Measurements from ENCODE around the gene LMNB1. TPM values are rescaled to one million over a fixed set of nuclear protein-coding genes. Genes with fewer than 3 reads are reported as not detected.

The LMNB1 gene
- total RNA-seq, 1 experiment from 2014 or later, result 220 TPM

DNA sequence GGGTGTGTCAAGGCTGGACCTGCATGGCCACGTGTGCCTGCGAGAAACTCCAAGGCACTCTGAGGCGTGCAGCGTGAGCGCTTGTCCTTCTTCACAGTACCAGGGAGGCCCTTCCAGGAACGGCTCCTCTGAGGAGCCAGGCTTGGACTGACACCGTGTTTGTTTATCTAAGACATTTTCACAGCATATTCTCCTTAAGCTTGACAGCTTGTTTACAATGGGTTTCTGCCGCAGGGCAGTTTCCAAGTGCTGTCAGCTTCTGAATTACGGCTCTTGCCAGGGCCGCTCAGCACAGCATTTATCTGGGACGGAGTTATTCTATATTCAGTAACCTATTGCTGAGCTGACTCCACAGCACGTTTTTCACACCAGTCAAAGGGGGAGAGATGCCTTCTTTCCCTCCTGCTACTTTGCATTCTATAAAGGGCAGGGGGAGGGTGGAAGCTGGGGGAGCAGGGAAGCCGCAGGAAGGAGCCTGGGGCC, 98.4 kb downstream of the LMNB1 start:
- Mint-ChIP-seq H3K27ac (peak overlapping the region; percentile 60), H3K4me3 (no peak overlapping the region), H3K27me3 (ENCODE audit: low read depth) (no peaks in the 10 kb centered on the region; the same call in 1 of the 2 replicates), H3K36me3 (peaks cover 3% of the 10 kb centered on the region; the same call in 1 of the 2 replicates), H3K9me3 (no peaks in the 10 kb centered on the region), H3K4me1 (peaks cover 38% of the 10 kb centered on the region)
- ChIA-PET POLR2A (interaction anchor here (0.6 kb wide), 1 partner anchor 62 kb away, joined by 6 read pairs; no protein-coding TSS in a partner anchor), CTCF (no interaction called here)
- TF ChIP-seq, protein P1, sequence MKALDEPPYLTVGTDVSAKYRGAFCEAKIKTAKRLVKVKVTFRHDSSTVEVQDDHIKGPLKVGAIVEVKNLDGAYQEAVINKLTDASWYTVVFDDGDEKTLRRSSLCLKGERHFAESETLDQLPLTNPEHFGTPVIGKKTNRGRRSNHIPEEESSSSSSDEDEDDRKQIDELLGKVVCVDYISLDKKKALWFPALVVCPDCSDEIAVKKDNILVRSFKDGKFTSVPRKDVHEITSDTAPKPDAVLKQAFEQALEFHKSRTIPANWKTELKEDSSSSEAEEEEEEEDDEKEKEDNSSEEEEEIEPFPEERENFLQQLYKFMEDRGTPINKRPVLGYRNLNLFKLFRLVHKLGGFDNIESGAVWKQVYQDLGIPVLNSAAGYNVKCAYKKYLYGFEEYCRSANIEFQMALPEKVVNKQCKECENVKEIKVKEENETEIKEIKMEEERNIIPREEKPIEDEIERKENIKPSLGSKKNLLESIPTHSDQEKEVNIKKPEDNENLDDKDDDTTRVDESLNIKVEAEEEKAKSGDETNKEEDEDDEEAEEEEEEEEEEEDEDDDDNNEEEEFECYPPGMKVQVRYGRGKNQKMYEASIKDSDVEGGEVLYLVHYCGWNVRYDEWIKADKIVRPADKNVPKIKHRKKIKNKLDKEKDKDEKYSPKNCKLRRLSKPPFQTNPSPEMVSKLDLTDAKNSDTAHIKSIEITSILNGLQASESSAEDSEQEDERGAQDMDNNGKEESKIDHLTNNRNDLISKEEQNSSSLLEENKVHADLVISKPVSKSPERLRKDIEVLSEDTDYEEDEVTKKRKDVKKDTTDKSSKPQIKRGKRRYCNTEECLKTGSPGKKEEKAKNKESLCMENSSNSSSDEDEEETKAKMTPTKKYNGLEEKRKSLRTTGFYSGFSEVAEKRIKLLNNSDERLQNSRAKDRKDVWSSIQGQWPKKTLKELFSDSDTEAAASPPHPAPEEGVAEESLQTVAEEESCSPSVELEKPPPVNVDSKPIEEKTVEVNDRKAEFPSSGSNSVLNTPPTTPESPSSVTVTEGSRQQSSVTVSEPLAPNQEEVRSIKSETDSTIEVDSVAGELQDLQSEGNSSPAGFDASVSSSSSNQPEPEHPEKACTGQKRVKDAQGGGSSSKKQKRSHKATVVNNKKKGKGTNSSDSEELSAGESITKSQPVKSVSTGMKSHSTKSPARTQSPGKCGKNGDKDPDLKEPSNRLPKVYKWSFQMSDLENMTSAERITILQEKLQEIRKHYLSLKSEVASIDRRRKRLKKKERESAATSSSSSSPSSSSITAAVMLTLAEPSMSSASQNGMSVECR (CRISPR knock-in tag; IDR thresholded peaks at IDR 0.05; ENCODE audit: borderline replicate concordance), result no peak
- no peak for TF ChIP-seq ELF4 (CRISPR knock-in tag; IDR thresholded peaks at IDR 0.05; ENCODE audit: low read depth)
- TF ChIP-seq, protein P2, sequence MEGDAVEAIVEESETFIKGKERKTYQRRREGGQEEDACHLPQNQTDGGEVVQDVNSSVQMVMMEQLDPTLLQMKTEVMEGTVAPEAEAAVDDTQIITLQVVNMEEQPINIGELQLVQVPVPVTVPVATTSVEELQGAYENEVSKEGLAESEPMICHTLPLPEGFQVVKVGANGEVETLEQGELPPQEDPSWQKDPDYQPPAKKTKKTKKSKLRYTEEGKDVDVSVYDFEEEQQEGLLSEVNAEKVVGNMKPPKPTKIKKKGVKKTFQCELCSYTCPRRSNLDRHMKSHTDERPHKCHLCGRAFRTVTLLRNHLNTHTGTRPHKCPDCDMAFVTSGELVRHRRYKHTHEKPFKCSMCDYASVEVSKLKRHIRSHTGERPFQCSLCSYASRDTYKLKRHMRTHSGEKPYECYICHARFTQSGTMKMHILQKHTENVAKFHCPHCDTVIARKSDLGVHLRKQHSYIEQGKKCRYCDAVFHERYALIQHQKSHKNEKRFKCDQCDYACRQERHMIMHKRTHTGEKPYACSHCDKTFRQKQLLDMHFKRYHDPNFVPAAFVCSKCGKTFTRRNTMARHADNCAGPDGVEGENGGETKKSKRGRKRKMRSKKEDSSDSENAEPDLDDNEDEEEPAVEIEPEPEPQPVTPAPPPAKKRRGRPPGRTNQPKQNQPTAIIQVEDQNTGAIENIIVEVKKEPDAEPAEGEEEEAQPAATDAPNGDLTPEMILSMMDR (IDR thresholded peaks at IDR 0.05), result no peak
- peak; percentile 54 for ATAC-seq
- DNase-seq (ENCODE audit: low spot score), result no peak

DNA sequence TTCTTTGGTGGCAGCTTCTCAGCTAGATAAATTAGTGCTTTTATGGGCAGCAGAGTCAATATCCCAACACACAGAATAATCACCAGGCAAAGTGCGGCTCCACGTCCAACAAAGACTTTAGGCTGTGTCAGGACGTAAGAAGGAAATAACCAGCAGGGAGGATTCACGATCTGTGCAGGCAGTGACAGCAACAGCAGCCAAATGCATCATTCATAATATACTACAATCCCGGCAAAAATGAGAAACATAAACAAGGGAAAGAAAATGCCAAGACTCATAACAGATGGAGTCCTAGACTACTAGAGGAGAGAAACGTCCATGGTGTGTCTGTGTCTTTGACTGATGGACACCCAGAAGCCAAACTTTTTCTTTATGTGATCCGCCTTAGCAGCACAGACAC, 100.7 kb downstream of the LMNB1 start:
- CTCF ChIA-PET, result no interaction called here
- no peaks in the 10 kb centered on the region for H3K36me3 Mint-ChIP-seq
- no peak overlapping the region for H3K4me3 Mint-ChIP-seq

More for the DNA sequence above, 100.7 kb downstream of the LMNB1 start:
- DNase-seq (ENCODE audit: low spot score) (no peak), ATAC-seq (no peak)
- POLR2A ChIA-PET, result no interaction called here
- H3K27me3 Mint-ChIP-seq (ENCODE audit: low read depth), result no peaks in the 10 kb centered on the region
- no peaks in the 10 kb centered on the region for H3K9me3 Mint-ChIP-seq
- TF ChIP-seq RORB (CRISPR knock-in tag; IDR thresholded peaks at IDR 0.05), result no peak
- TF ChIP-seq ZNF138 (CRISPR knock-in tag; conservative IDR thresholded peaks at IDR 0.05), result no peak
- no peak for TF ChIP-seq JAZF1 (CRISPR knock-in tag; IDR thresholded peaks at IDR 0.05)
- TF ChIP-seq, protein P3, sequence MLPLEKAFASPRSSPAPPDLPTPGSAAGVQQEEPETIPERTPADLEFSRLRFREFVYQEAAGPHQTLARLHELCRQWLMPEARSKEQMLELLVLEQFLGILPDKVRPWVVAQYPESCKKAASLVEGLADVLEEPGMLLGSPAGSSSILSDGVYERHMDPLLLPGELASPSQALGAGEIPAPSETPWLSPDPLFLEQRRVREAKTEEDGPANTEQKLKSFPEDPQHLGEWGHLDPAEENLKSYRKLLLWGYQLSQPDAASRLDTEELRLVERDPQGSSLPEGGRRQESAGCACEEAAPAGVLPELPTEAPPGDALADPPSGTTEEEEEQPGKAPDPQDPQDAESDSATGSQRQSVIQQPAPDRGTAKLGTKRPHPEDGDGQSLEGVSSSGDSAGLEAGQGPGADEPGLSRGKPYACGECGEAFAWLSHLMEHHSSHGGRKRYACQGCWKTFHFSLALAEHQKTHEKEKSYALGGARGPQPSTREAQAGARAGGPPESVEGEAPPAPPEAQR (CRISPR knock-in tag; IDR thresholded peaks at IDR 0.05), result no peak
- TF ChIP-seq TCF7 (CRISPR knock-in tag; IDR thresholded peaks at IDR 0.05; ENCODE audit: low read depth), result no peak
- no peak for TF ChIP-seq HMGA2 (CRISPR knock-in tag; IDR thresholded peaks at IDR 0.05)
- no peak for TF ChIP-seq EMX1 (CRISPR knock-in tag; IDR thresholded peaks at IDR 0.05)
- TF ChIP-seq, protein P4, sequence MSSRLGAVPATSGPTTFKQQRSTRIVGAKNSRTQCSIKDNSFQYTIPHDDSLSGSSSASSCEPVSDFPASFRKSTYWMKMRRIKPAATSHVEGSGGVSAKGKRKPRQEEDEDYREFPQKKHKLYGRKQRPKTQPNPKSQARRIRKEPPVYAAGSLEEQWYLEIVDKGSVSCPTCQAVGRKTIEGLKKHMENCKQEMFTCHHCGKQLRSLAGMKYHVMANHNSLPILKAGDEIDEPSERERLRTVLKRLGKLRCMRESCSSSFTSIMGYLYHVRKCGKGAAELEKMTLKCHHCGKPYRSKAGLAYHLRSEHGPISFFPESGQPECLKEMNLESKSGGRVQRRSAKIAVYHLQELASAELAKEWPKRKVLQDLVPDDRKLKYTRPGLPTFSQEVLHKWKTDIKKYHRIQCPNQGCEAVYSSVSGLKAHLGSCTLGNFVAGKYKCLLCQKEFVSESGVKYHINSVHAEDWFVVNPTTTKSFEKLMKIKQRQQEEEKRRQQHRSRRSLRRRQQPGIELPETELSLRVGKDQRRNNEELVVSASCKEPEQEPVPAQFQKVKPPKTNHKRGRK (CRISPR knock-in tag; IDR thresholded peaks at IDR 0.05; ENCODE audit: borderline replicate concordance), result no peak
- TF ChIP-seq ZNF671 (CRISPR knock-in tag; IDR thresholded peaks at IDR 0.05), result no peak
- TF ChIP-seq, protein P5, sequence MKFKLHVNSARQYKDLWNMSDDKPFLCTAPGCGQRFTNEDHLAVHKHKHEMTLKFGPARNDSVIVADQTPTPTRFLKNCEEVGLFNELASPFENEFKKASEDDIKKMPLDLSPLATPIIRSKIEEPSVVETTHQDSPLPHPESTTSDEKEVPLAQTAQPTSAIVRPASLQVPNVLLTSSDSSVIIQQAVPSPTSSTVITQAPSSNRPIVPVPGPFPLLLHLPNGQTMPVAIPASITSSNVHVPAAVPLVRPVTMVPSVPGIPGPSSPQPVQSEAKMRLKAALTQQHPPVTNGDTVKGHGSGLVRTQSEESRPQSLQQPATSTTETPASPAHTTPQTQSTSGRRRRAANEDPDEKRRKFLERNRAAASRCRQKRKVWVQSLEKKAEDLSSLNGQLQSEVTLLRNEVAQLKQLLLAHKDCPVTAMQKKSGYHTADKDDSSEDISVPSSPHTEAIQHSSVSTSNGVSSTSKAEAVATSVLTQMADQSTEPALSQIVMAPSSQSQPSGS (CRISPR knock-in tag; IDR thresholded peaks at IDR 0.05; ENCODE audit: borderline replicate concordance, low read depth), result no peak
- TF ChIP-seq ZNF423 (CRISPR knock-in tag; IDR thresholded peaks at IDR 0.05), result no peak
- H3K4me1 Mint-ChIP-seq, result peaks cover 33% of the 10 kb centered on the region
- H3K27ac Mint-ChIP-seq, result no peak overlapping the region

All from WTC11 (cell line).